Measurements from ENCODE around the gene STMND1. TPM values are rescaled to one million over a fixed set of nuclear protein-coding genes. Genes with fewer than 3 reads are reported as not detected.

STMND1 gene
- total and polyA plus RNA-seq, 2 donors (not counting 1 experiment from before 2014, with no cell fraction given): not detected

DNA sequence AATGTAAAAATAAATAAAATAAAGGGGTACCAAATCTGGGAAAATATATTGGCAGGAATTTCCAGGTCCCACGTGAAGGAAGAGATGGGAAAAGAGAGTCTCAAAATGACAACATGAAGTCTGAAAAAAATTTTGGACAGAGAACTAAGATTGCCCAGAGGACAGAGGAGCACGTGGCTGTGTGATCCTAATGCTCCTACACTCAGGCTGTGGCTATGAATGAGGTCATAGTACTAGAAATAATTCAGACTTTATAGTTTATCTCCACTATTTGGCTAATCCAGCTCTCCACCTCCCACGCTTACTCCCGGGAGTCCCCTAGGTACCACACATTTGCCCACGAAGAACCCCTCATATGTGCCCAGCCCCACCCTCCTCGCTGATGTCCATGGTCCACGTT is 42.8 kb upstream of the STMND1 start:
- 77% methylated on average over 6 of the region's 7 CpGs for WGBS (ENCODE audit: insufficient coverage)
- Histone ChIP-seq H3K4me2 (replicated peaks; ENCODE audit: low read depth, low read length, poor library complexity, severe bottlenecking) (no peak overlapping the region), H3K4me1 (ENCODE audit: control insufficient read depth in 2 of 2, insufficient read depth in 2 of 2, low read length in 2 of 2) (no peaks in the 10 kb centered on the region), H3K79me2 (ENCODE audit: control insufficient read depth, insufficient read depth, low read length) (no peaks in the 10 kb centered on the region), H3K9me3 (ENCODE audit: control extremely low read depth in 1 of 3, control insufficient read depth in 2 of 3, insufficient read depth in 1 of 3, low read length in 2 of 3) (no peaks in the 10 kb centered on the region), H3K4me3 (ENCODE audit: control extremely low read depth in 1 of 5, extremely low read depth in 1 of 5, insufficient read depth in 1 of 5, low read depth in 2 of 5, low read length in 4 of 5) (no peak overlapping the region), H2AFZ (ENCODE audit: insufficient read depth, low read depth, low read length, poor library complexity, severe bottlenecking) (no peak overlapping the region), H3K27me3 (replicated peaks in 1 of 4; ENCODE audit: control extremely low read depth in 1 of 4, control insufficient read depth in 3 of 4, insufficient read depth in 4 of 4, low read length in 3 of 4) (no peaks in the 10 kb centered on the region), H4K20me1 (ENCODE audit: control insufficient read depth, insufficient read depth, low read length, poor library complexity, severe bottlenecking) (no peaks in the 10 kb centered on the region), H3K27ac (ENCODE audit: low read length in 2 of 2) (no peak overlapping the region), H3K36me3 (replicated peaks in 1 of 2; ENCODE audit: control extremely low read depth in 1 of 2, control insufficient read depth in 1 of 2, extremely low read depth in 1 of 2, insufficient read depth in 2 of 2, low read length in 1 of 2) (no peaks in the 10 kb centered on the region), H3K9ac (ENCODE audit: low read length) (no peak overlapping the region)
- Mint-ChIP-seq H3K4me1 (no peaks in the 10 kb centered on the region), H3K27ac (no peak overlapping the region), H3K4me3 (no peak overlapping the region), H3K27me3 (peaks cover 14% of the 10 kb centered on the region), H3K9me3 (ENCODE audit: insufficient read depth) (no peaks in the 10 kb centered on the region)
- ATAC-seq (ENCODE audit: low read depth): no peak
- no peak for TF ChIP-seq EZH2 (IDR thresholded peaks at IDR 0.05; ENCODE audit: borderline replicate concordance, insufficient read depth, low read depth, low read length, poor library complexity, severe bottlenecking)
- TF ChIP-seq, protein P1, sequence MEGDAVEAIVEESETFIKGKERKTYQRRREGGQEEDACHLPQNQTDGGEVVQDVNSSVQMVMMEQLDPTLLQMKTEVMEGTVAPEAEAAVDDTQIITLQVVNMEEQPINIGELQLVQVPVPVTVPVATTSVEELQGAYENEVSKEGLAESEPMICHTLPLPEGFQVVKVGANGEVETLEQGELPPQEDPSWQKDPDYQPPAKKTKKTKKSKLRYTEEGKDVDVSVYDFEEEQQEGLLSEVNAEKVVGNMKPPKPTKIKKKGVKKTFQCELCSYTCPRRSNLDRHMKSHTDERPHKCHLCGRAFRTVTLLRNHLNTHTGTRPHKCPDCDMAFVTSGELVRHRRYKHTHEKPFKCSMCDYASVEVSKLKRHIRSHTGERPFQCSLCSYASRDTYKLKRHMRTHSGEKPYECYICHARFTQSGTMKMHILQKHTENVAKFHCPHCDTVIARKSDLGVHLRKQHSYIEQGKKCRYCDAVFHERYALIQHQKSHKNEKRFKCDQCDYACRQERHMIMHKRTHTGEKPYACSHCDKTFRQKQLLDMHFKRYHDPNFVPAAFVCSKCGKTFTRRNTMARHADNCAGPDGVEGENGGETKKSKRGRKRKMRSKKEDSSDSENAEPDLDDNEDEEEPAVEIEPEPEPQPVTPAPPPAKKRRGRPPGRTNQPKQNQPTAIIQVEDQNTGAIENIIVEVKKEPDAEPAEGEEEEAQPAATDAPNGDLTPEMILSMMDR (IDR thresholded peaks at IDR 0.05): no peak
- CTCF ChIA-PET: no interaction called here
- no peak for DNase-seq
- POLR2A ChIA-PET: no interaction called here
- intact Hi-C loops (cut with micrococcal nuclease): no loop called here

DNA sequence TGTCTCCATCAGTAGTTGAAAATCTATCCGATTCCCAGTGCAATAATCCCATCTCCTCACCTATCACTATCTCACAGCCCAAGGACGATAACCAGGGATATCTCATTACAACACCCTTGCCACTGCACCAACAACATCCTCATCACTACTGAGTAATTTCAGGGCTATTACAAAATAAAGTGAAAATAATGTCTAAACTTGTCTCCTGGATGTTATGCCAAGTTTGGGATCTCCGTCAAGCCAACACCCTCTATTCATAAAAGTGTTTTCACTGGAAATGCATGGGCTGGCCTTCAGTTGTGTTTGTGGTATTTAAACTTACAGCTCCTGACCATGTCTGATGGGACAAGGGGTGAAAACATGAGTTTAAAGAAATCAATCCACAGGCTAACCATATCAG is 42.0 kb upstream of the STMND1 start:
- DNase-seq (no peak), ATAC-seq (ENCODE audit: low read depth) (no peak)
- Histone ChIP-seq H3K27ac (ENCODE audit: low read length in 2 of 2) (no peak overlapping the region), H3K4me3 (ENCODE audit: control extremely low read depth in 1 of 5, extremely low read depth in 1 of 5, insufficient read depth in 1 of 5, low read depth in 2 of 5, low read length in 4 of 5) (no peak overlapping the region), H3K4me1 (ENCODE audit: control insufficient read depth in 2 of 2, insufficient read depth in 2 of 2, low read length in 2 of 2) (no peaks in the 10 kb centered on the region), H2AFZ (ENCODE audit: insufficient read depth, low read depth, low read length, poor library complexity, severe bottlenecking) (no peak overlapping the region), H3K9ac (ENCODE audit: low read length) (no peak overlapping the region), H3K4me2 (replicated peaks; ENCODE audit: low read depth, low read length, poor library complexity, severe bottlenecking) (no peak overlapping the region), H3K36me3 (replicated peaks in 1 of 2; ENCODE audit: control extremely low read depth in 1 of 2, control insufficient read depth in 1 of 2, extremely low read depth in 1 of 2, insufficient read depth in 2 of 2, low read length in 1 of 2) (no peaks in the 10 kb centered on the region), H3K79me2 (ENCODE audit: control insufficient read depth, insufficient read depth, low read length) (no peaks in the 10 kb centered on the region), H3K27me3 (replicated peaks in 1 of 4; ENCODE audit: control extremely low read depth in 1 of 4, control insufficient read depth in 3 of 4, insufficient read depth in 4 of 4, low read length in 3 of 4) (no peaks in the 10 kb centered on the region), H4K20me1 (ENCODE audit: control insufficient read depth, insufficient read depth, low read length, poor library complexity, severe bottlenecking) (no peaks in the 10 kb centered on the region), H3K9me3 (ENCODE audit: control extremely low read depth in 1 of 3, control insufficient read depth in 2 of 3, insufficient read depth in 1 of 3, low read length in 2 of 3) (no peaks in the 10 kb centered on the region)
- intact Hi-C loops (cut with micrococcal nuclease): no loop called here
- TF ChIP-seq, protein P1 (IDR thresholded peaks at IDR 0.05): no peak
- TF ChIP-seq EZH2 (IDR thresholded peaks at IDR 0.05; ENCODE audit: borderline replicate concordance, insufficient read depth, low read depth, low read length, poor library complexity, severe bottlenecking): no peak
- H3K27ac Mint-ChIP-seq: no peak overlapping the region
- CTCF ChIA-PET: no interaction called here
- WGBS (ENCODE audit: insufficient coverage): 63% methylated on average over 1 of the region's 3 CpGs
- H3K9me3 Mint-ChIP-seq (ENCODE audit: insufficient read depth): no peaks in the 10 kb centered on the region
- H3K27me3 Mint-ChIP-seq: peaks cover 14% of the 10 kb centered on the region
- POLR2A ChIA-PET: no interaction called here
- H3K4me3 Mint-ChIP-seq: no peak overlapping the region
- H3K4me1 Mint-ChIP-seq: no peaks in the 10 kb centered on the region

Measured in B cell (primary cell).